A549 (cell line): ENCODE results near the gene ADGRA3. TPM values are rescaled to one million over a fixed set of nuclear protein-coding genes. Genes with fewer than 3 reads are reported as not detected.

Experiments used
- ATAC-seq, 2 experiments: fragments of 200-7000 bp in 1 of 2; fragments of >200 bp in 1 of 2; cut with Nextera tagmentation in 1 of 2; cut with Tn5 transposase in 1 of 2; 3 replicates each; pipeline versions ENCODE4 v1.8.0 to v1.9.1; 2018 to 2020; ENCODE audit warnings: mild to moderate bottlenecking in 1 of 2, moderate library complexity in 1 of 2
- CTCF ChIA-PET: fragments of 300-600 bp; sonication (Branson Sonifier 250); formaldehyde crosslinking; extraction: SDS; loops from one replicate; lab custom pipeline; 2021; ENCODE audit warnings: antibody characterized with exemption, inconsistent platforms; lab: Yijun Ruan, JAX
- POLR2A ChIA-PET: fragments of 350-600 bp; formaldehyde crosslinking; extraction: SDS; loops from one replicate; lab custom pipeline; 2021; ENCODE audit warnings: antibody characterized with exemption, inconsistent platforms; lab: Yijun Ruan, JAX
- DNase-seq, 2 experiments: peaks; one replicate each; pipeline versions ENCODE4 v3.0.0 to v3.0.0-alpha.2; 2011 to 2016; ENCODE audit warnings: low read depth in 1 of 2, low spot score in 1 of 2
- FAIRE-seq: peaks from 2 replicates; lab custom pipeline; 2011; peaks lifted over from hg19 to GRCh38; lab: Jason Lieb, UNC
- H3K27ac ChIP-seq, 2 experiments: fragments of >200 bp; sonication (Bioruptor Twin); formaldehyde crosslinking; 3 replicates each; pipeline ENCODE4 v1.5.1; 2016 to 2017
- H3K4me1 ChIP-seq: fragments of >200 bp; sonication (Bioruptor Twin); formaldehyde crosslinking; 3 replicates; pipeline ENCODE4 v1.6.1; 2016
- H3K4me2 ChIP-seq: fragments of >200 bp; sonication (Bioruptor Twin); formaldehyde crosslinking; 3 replicates; pipeline ENCODE4 v1.6.1; 2016
- H3K4me3 ChIP-seq: fragments of >200 bp; sonication (Bioruptor Twin); formaldehyde crosslinking; 3 replicates; pipeline ENCODE4 v1.5.1; 2016
- H3K9me3 ChIP-seq: fragments of >200 bp; sonication (Bioruptor Twin); formaldehyde crosslinking; 3 replicates; pipeline ENCODE4 v1.6.1; 2016
- CHD4 ChIP-seq: fragments of 200-600 bp; sonication (generic); IDR thresholded peaks from 2 replicates; pipeline ENCODE4 v1.6.1; 2016; ENCODE audit warnings: antibody characterized with exemption, mild to moderate bottlenecking, borderline replicate concordance
- E2F6 ChIP-seq: IDR thresholded peaks from 2 replicates; pipeline ENCODE4 v1.6.1; 2012; ENCODE audit warnings: low read depth, borderline replicate concordance
- ELK1 ChIP-seq: fragments of 150-350 bp; IDR thresholded peaks from 2 replicates; pipeline ENCODE4 v1.6.1; 2014; ENCODE audit warnings: low read depth, mild to moderate bottlenecking, low read length
- ESRRA ChIP-seq: fragments of 150-350 bp; IDR thresholded peaks from 2 replicates; pipeline ENCODE4 v1.6.1; 2014; ENCODE audit warnings: mild to moderate bottlenecking, low read length, borderline replicate concordance
- FOXS1 ChIP-seq: fragments of 250-450 bp; sonication (Bioruptor Pico); IDR thresholded peaks from 2 replicates; pipeline ENCODE4 v1.5.0; 2020; ENCODE audit warnings: mild to moderate bottlenecking, moderate library complexity
- GATA3 ChIP-seq: IDR thresholded peaks from 2 replicates; pipeline ENCODE4 v1.6.1; 2012; ENCODE audit warnings: borderline replicate concordance
- HEYL ChIP-seq: fragments of 250-450 bp; sonication (Bioruptor Pico); IDR thresholded peaks from 2 replicates; pipeline ENCODE4 v1.8.0; 2021; ENCODE audit warnings: mild to moderate bottlenecking, moderate library complexity
- HOXA7 ChIP-seq: fragments of 250-450 bp; sonication (Bioruptor Pico); IDR thresholded peaks from 2 replicates; pipeline ENCODE4 v1.5.0; 2020; ENCODE audit warnings: mild to moderate bottlenecking, moderate library complexity
- JUNB ChIP-seq: fragments of >200 bp; sonication (Bioruptor Twin); formaldehyde crosslinking; IDR thresholded peaks from 2 replicates; pipeline ENCODE4 v1.6.1; 2016
- MYC ChIP-seq: IDR thresholded peaks from 2 replicates; pipeline ENCODE4 v1.6.1; 2012; ENCODE audit warnings: mild to moderate bottlenecking, inconsistent platforms, low read length, improper control_type of control experiment, borderline replicate concordance
- PHF8 ChIP-seq: fragments of 200-600 bp; sonication (generic); IDR thresholded peaks from 2 replicates; pipeline ENCODE4 v1.6.1; 2016; ENCODE audit warnings: low read depth, mild to moderate bottlenecking, antibody characterized with exemption, moderate library complexity, borderline replicate concordance
- POLR2A ChIP-seq: IDR thresholded peaks from 2 replicates; pipeline ENCODE4 v1.6.1; 2012; ENCODE audit warnings: mild to moderate bottlenecking, low read length
- RAD21 ChIP-seq, 2 experiments: fragments of >200 bp in 1 of 2; sonication (Bioruptor Twin) in 1 of 2; formaldehyde crosslinking in 1 of 2; IDR thresholded peaks in 1 of 2; conservative IDR thresholded peaks in 1 of 2; 2 replicates in 1 of 2; 3 replicates in 1 of 2; pipeline ENCODE4 v1.6.1; 2012 to 2018; ENCODE audit warnings: inconsistent platforms in 1 of 2
- RCOR1 ChIP-seq: fragments of 150-350 bp; IDR thresholded peaks from 2 replicates; pipeline ENCODE4 v1.6.1; 2014; ENCODE audit warnings: antibody characterized with exemption, low read length, low read depth
- SREBF2 ChIP-seq: fragments of 450-650 bp; IDR thresholded peaks from 2 replicates; pipeline ENCODE4 v1.6.1; 2014; ENCODE audit warnings: mild to moderate bottlenecking, moderate library complexity
- USF2 ChIP-seq: fragments of 450-650 bp; IDR thresholded peaks from 2 replicates; pipeline ENCODE4 v1.6.1; 2014; ENCODE audit warnings: antibody characterized with exemption
- ZFP36 ChIP-seq: fragments of 450-650 bp; IDR thresholded peaks from 2 replicates; pipeline ENCODE4 v1.6.1; 2014; ENCODE audit warnings: borderline replicate concordance; ENCODE audit not compliant: partially characterized antibody
- ZSCAN20 ChIP-seq: fragments of 250-450 bp; sonication (Bioruptor Pico); IDR thresholded peaks from 2 replicates; pipeline ENCODE4 v1.8.0; 2022; ENCODE audit warnings: mild to moderate bottlenecking, moderate library complexity
- WGBS: methylation state at CpG from one replicate; pipeline ENCODE4 v1.1.6; 2017; ENCODE audit errors: missing lambda C conversion rate; 5-methylcytosine and 5-hydroxymethylcytosine counted together
- polyA plus RNA-seq, 4 experiments: library from polyadenylated mRNA; depleted of rRNA in 3 of 4; stranded (reverse); fragments of >200 nt; fragmentation: RNase III in 1 of 4; extraction: RNeasy Plus Mini Kit Qiagen cat#74134 plus additional on column Dnase treatment in 1 of 4; gene quantifications; 2 replicates in 3 of 4; 3 replicates in 1 of 4; pipeline ENCODE4 v1.2.3, GENCODE V29; 2011 to 2017
- TF ChIP-seq, protein P1 (sequence below): fragments of 250-450 bp; sonication (Bioruptor Pico); IDR thresholded peaks from 2 replicates; pipeline ENCODE4 v1.5.0; 2021; ENCODE audit warnings: mild to moderate bottlenecking, moderate library complexity, borderline replicate concordance
- TF ChIP-seq, protein P2 (sequence below): fragments of >200 bp; sonication (Bioruptor Twin); formaldehyde crosslinking; IDR thresholded peaks from 3 replicates; pipeline ENCODE4 v1.6.1; 2016

The ADGRA3 gene
- polyA plus RNA-seq, 2 of the 4 experiments (the other 2 are of a cell fraction), result 18.2 to 20.0 TPM

DNA sequence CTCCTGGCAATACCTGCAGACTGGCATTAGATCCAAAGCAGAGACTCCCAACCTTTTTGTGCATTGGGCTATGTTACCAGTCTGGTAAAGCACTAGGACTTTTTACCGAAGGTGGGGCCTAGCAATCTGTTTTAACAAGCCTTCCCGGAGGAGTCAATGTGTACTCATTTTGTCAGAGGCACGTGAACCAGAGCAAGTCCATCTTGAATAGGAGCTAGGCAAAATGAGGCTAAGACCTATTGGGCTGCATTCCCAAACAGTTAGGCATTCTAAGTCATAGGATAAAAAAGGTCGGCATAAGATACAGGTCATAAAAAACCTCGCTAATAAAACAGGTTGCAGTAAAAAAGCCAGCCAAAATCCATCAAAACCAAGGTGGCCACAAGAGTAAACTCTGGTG is 22.3 kb downstream of the ADGRA3 start:
- WGBS, result 95% methylated on average over 5 of the region's 5 CpGs
- no peak for DNase-seq
- H3K4me2 ChIP-seq, result no peak overlapping the region
- H3K9me3 ChIP-seq, result no peaks in the 10 kb centered on the region
- no peak for ATAC-seq
- H3K27ac ChIP-seq, result no peak overlapping the region
- POLR2A ChIA-PET, result no interaction called here
- H3K4me3 ChIP-seq, result no peak overlapping the region
- H3K4me1 ChIP-seq, result peaks cover 6% of the 10 kb centered on the region; the same call in 1 of the 3 replicates
- no peak for TF ChIP-seq POLR2A
- no peak for TF ChIP-seq MYC
- no peak for TF ChIP-seq ESRRA
- no peak for TF ChIP-seq RAD21 (conservative IDR thresholded peaks at IDR 0.05 in 1 of 2, IDR thresholded peaks at IDR 0.05 in 1 of 2)
- no peak for TF ChIP-seq RCOR1
- TF ChIP-seq SREBF2, result no peak
- TF ChIP-seq HOXA7 (CRISPR knock-in tag), result no peak
- TF ChIP-seq GATA3, result no peak
- TF ChIP-seq CHD4, result no peak
- TF ChIP-seq, protein P1, sequence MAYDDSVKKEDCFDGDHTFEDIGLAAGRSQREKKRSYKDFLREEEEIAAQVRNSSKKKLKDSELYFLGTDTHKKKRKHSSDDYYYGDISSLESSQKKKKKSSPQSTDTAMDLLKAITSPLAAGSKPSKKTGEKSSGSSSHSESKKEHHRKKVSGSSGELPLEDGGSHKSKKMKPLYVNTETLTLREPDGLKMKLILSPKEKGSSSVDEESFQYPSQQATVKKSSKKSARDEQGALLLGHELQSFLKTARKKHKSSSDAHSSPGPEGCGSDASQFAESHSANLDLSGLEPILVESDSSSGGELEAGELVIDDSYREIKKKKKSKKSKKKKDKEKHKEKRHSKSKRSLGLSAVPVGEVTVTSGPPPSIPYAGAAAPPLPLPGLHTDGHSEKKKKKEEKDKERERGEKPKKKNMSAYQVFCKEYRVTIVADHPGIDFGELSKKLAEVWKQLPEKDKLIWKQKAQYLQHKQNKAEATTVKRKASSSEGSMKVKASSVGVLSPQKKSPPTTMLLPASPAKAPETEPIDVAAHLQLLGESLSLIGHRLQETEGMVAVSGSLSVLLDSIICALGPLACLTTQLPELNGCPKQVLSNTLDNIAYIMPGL, result no peak
- no peak for TF ChIP-seq ELK1
- TF ChIP-seq ZSCAN20 (CRISPR knock-in tag), result no peak
- no peak for TF ChIP-seq JUNB
- TF ChIP-seq USF2, result no peak
- TF ChIP-seq HEYL (CRISPR knock-in tag), result no peak
- TF ChIP-seq ZFP36, result no peak
- no peak for TF ChIP-seq FOXS1 (CRISPR knock-in tag)
- no peak for FAIRE-seq
- CTCF ChIA-PET, result interaction anchor here (0.7 kb wide), 1 partner anchor 13 kb away, joined by 3 read pairs; no protein-coding TSS in a partner anchor

GRCh38 chr4:22492987-22493386 is 22.9 kb downstream of the ADGRA3 start:
- H3K4me2 ChIP-seq, result no peak overlapping the region
- 93% methylated on average over 2 of the region's 2 CpGs for WGBS
- TF ChIP-seq ZFP36 (no peak), PHF8 (no peak), E2F6 (no peak)
- TF ChIP-seq, protein P2, sequence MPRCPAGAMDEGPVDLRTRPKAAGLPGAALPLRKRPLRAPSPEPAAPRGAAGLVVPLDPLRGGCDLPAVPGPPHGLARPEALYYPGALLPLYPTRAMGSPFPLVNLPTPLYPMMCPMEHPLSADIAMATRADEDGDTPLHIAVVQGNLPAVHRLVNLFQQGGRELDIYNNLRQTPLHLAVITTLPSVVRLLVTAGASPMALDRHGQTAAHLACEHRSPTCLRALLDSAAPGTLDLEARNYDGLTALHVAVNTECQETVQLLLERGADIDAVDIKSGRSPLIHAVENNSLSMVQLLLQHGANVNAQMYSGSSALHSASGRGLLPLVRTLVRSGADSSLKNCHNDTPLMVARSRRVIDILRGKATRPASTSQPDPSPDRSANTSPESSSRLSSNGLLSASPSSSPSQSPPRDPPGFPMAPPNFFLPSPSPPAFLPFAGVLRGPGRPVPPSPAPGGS, result no peak
- TF ChIP-seq, all 56 proteins: peak for 0
- Histone ChIP-seq H3K4me3 (no peak overlapping the region), H3K4me1 (peaks cover 6% of the 10 kb centered on the region; the same call in 1 of the 3 replicates), H3K9me3 (no peaks in the 10 kb centered on the region), H3K27ac (no peak overlapping the region)
- CTCF ChIA-PET, result interaction anchor here (1.0 kb wide), 1 partner anchor 58 kb away, joined by 3 read pairs; no protein-coding TSS in a partner anchor
- ATAC-seq, result no peak
- no peak for DNase-seq
- POLR2A ChIA-PET, result no interaction called here
- FAIRE-seq, result no peak
